ENCODE data around the gene SLC17A1.

- TF ChIP-seq CTCF (optimal IDR thresholded peaks at IDR 0.05 in 1 of 3, IDR thresholded peaks at IDR 0.05 in 1 of 3, conservative IDR thresholded peaks at IDR 0.05 in 1 of 3; ENCODE audit: extremely low read depth in 1 of 3, insufficient read depth in 2 of 3, low read length in 3 of 3) (no peak), EZH2 (IDR thresholded peaks at IDR 0.05; ENCODE audit: low read length) (no peak)
Measured at GRCh38 chr6:25815194-25815593, 16.7 kb downstream of the SLC17A1 start.

Measured in keratinocyte (primary cell).